ENCODE data around the gene SEL1L2. TPM values are rescaled to one million over a fixed set of nuclear protein-coding genes. Genes with fewer than 3 reads are reported as not detected.

The SEL1L2 gene
- polyA plus RNA-seq, 3 donors: not detected

- H2AFZ ChIP-seq (ENCODE audit: insufficient read depth, low read depth, low read length, poor library complexity, severe bottlenecking): no peak overlapping the region
- H4K20me1 ChIP-seq (ENCODE audit: insufficient read depth, low read length): no peaks in the 10 kb centered on the region
- H3K4me1 Mint-ChIP-seq: no peaks in the 10 kb centered on the region
- no peak overlapping the region for H3K4me3 ChIP-seq (replicated peaks in 1 of 3; ENCODE audit: low read depth in 2 of 3, low read length in 3 of 3)
- H3K4me1 ChIP-seq (ENCODE audit: control insufficient read depth in 1 of 2, insufficient read depth in 2 of 2, low read length in 2 of 2): no peaks in the 10 kb centered on the region
- no peak overlapping the region for H3K4me3 Mint-ChIP-seq
- no peaks in the 10 kb centered on the region for H3K36me3 Mint-ChIP-seq
- DNase-seq: no peak
- 88% methylated on average over 4 of the region's 7 CpGs for WGBS (ENCODE audit: insufficient coverage)
- no peaks in the 10 kb centered on the region for H3K79me2 ChIP-seq (ENCODE audit: insufficient read depth, low read length)
- TF ChIP-seq CTCF (IDR thresholded peaks at IDR 0.05): no peak
- no peaks in the 10 kb centered on the region for H3K27me3 ChIP-seq (ENCODE audit: control insufficient read depth in 2 of 2, insufficient read depth in 2 of 2, low read length in 2 of 2)
- no peaks in the 10 kb centered on the region for H3K36me3 ChIP-seq (replicated peaks in 1 of 2; ENCODE audit: control insufficient read depth in 1 of 2, insufficient read depth in 2 of 2, low read length in 2 of 2)
- H3K9me3 Mint-ChIP-seq: peaks cover 0 to 17% (median 4%) of the 10 kb centered on the region in 7 donors
- H3K27me3 Mint-ChIP-seq (ENCODE audit: low read depth in 3 of 3): peaks cover 0 to 5% (median 0%) of the 10 kb centered on the region in 3 donors
- H3K27ac ChIP-seq (ENCODE audit: low read depth in 1 of 2, low read length in 2 of 2): no peak overlapping the region
- no peak overlapping the region for H3K9ac ChIP-seq (ENCODE audit: insufficient read depth, low read length, poor library complexity, severe bottlenecking)
- H3K9me3 ChIP-seq (replicated peaks in 1 of 2; ENCODE audit: control insufficient read depth in 1 of 2, insufficient read depth in 1 of 2, low read length in 2 of 2): peaks cover 0 to 6% of the 10 kb centered on the region in 2 donors
- intact Hi-C loops (cut with micrococcal nuclease): no loop called here
- H3K27ac Mint-ChIP-seq: no peak overlapping the region
- no peak overlapping the region for H3K4me2 ChIP-seq (replicated peaks; ENCODE audit: extremely low read depth, low read length, poor library complexity, severe bottlenecking)
Measured at GRCh38 chr20:13941031-13941430, 49.4 kb downstream of the SEL1L2 start.

GRCh38 chr20:13936781-13937576 is 53.4 kb downstream of the SEL1L2 start:
- Mint-ChIP-seq H3K27me3 (ENCODE audit: low read depth in 3 of 3) (peaks cover 0 to 5% (median 1%) of the 10 kb centered on the region in 3 donors), H3K4me3 (no peak overlapping the region), H3K27ac (no peak overlapping the region), H3K36me3 (no peaks in the 10 kb centered on the region), H3K4me1 (no peaks in the 10 kb centered on the region), H3K9me3 (peaks cover 0 to 15% (median 6%) of the 10 kb centered on the region in 7 donors)
- Histone ChIP-seq H4K20me1 (ENCODE audit: insufficient read depth, low read length) (no peaks in the 10 kb centered on the region), H3K27me3 (ENCODE audit: control insufficient read depth in 2 of 2, insufficient read depth in 2 of 2, low read length in 2 of 2) (no peaks in the 10 kb centered on the region), H3K4me1 (ENCODE audit: control insufficient read depth in 1 of 2, insufficient read depth in 2 of 2, low read length in 2 of 2) (no peaks in the 10 kb centered on the region), H3K9ac (ENCODE audit: insufficient read depth, low read length, poor library complexity, severe bottlenecking) (no peak overlapping the region), H3K79me2 (ENCODE audit: insufficient read depth, low read length) (no peaks in the 10 kb centered on the region), H3K9me3 (replicated peaks in 1 of 2; ENCODE audit: control insufficient read depth in 1 of 2, insufficient read depth in 1 of 2, low read length in 2 of 2) (peaks cover 0 to 6% of the 10 kb centered on the region in 2 donors), H3K36me3 (replicated peaks in 1 of 2; ENCODE audit: control insufficient read depth in 1 of 2, insufficient read depth in 2 of 2, low read length in 2 of 2) (no peaks in the 10 kb centered on the region), H2AFZ (ENCODE audit: insufficient read depth, low read depth, low read length, poor library complexity, severe bottlenecking) (no peak overlapping the region), H3K4me2 (replicated peaks; ENCODE audit: extremely low read depth, low read length, poor library complexity, severe bottlenecking) (no peak overlapping the region), H3K27ac (ENCODE audit: low read depth in 1 of 2, low read length in 2 of 2) (no peak overlapping the region), H3K4me3 (replicated peaks in 1 of 3; ENCODE audit: low read depth in 2 of 3, low read length in 3 of 3) (no peak overlapping the region)
- TF ChIP-seq CTCF (IDR thresholded peaks at IDR 0.05): no peak
- intact Hi-C loops (cut with micrococcal nuclease): no loop called here
- WGBS (ENCODE audit: insufficient coverage): 86% methylated on average over 8 of the region's 9 CpGs
- DNase-seq: no peak
